Activated gamma-delta T cell treated with anti-CD3 and anti-CD28 coated beads, Interleukin-2, amount 50 U/mL, for 16 hours (primary cell): ENCODE data around the gene KCNN3.

ENCODE experiments used
- DNase-seq: peaks from one replicate; pipeline ENCODE4 v3.0.0-alpha.2; 2020; ENCODE audit warnings: low read depth

The KCNN3 gene

GRCh38 chr1:154749078-154749760, 120.9 kb downstream of the KCNN3 start:
- no peak for DNase-seq

GRCh38 chr1:154748405-154748775, 121.7 kb downstream of the KCNN3 start:
- DNase-seq = no peak

GRCh38 chr1:154747740-154748404, 122.2 kb downstream of the KCNN3 start:
- peak; percentile 24 for DNase-seq

DNA sequence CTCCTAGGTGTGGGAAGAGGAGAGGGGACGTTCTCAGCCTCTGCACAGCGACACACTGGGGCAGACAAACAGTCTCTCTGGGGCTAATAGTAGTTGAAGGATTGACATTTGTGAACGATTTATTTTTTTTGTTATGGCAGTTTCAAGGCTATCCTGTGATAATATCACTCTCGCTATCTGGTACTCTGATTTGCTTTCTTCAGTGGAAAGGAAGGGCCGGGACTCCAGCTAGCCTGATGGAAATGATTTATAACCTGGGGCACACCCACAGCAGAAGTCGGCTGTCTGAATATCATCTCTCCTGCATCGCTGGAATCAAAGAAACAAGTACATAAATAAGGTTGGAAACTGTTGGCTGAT, 122.7 kb downstream of the KCNN3 start:
- no peak for DNase-seq

- no peak for DNase-seq
Measured at GRCh38 chr1:154746622-154747299, 123.3 kb downstream of the KCNN3 start.

DNA sequence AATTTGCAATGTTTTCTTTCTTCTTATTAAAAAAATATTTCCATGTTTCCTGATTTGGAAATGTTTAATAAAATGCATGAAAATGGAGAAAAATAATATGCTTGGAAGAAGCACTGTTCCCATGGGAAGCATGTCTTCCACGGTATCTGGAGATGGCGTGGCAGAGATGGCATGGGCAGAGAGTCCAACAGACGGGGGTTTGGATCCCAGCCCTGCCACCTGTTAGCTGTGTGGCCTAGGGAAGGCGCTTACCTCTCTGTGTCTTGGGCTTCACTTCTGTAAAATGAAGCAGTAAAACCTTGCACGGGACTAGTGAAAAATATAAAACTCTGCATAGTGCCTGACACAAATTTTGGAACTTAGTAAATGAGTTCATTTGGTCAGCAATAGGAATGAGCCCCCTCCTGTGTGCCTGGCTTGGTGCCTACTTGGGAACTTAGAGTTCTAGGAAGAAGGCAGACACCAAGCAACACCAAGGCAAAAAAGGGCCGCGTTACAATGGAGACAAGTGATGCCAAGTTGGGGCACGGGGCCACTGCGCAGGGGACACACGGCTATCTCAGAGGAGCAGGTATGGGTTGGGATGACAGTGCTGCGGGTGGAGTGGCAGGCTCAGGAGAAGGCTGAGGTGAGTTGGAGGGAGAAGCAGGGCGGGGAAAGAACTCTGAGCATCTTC, 124.2 kb downstream of the KCNN3 start:
- no peak for DNase-seq

- DNase-seq = no peak
Measured at GRCh38 chr1:154745286-154745731, 124.8 kb downstream of the KCNN3 start.

DNA sequence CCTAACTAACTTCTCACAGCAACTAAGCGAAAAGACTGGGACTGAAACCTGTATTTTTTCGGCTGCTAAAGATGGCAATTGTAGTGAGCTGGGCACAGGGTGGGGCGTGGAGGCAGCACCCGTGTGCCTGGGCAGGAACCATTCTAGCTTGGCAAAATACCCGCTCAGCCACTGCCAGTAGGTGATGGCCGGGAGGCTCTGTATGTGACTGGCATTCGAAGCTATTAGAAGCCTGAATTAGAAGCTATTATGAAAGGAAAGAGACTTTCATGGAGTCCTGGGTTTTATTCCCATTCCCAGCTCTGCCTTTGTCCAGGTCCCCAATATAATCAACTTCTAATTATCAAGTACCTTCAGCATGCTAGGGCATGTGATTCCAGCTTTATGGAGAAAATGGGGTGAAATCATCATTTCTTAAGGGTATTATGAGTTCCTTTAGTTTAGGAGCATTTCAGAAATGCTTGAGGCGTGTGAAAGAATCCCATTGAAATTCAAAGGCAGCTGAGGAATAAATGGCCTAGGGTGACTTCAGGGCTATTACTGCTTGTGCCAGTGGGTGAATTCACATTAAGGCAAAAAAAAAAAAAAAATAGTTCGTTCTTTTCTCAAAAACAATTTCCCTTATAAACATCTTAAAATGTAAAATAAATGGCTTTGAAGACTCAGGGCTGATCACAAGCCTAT, 125.6 kb downstream of the KCNN3 start:
- DNase-seq = no peak

DNA sequence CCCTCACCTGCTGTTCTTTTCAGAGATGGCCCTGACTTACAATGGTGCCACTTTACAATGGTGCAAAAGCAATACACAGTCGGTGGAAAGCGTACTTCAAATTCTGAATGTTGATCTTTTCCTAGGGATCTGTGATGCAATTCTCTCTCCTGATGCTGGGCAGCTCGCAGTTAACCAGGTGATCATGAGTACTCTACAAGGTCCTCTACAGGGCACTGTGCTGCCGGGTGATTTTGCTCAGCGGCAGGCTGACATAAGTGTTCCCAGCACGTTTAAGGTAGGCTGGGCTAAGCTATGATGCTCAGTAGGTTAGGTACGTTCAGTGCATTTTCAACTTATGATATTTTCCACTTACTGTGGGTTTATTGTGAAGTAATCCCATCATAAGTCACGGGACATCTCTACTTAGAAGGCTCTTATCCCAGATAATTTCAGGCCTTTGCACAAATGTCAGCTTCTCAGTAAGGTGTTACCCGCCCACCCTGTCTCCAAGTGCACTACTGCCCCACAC, 126.5 kb downstream of the KCNN3 start:
- no peak for DNase-seq

DNA sequence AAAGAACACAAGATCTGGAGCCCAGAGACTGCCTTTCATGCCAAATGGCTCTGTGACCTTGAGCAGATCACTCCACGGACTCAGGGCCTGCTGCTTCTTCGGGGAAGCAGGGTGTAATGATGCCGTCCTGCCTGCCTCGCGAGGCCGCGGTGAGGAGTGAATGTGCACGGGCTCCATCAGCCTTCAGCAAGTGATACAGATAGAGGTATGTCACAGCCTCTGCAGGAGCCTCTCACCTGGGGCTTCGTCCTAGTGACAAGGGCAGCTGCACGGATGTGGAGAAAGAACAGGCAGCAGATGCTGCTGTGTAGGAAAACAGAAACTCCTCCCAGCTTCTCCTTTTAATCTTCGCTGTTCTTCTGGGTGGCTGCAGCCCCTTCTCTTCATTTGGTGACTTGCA, 127.5 kb downstream of the KCNN3 start:
- no peak for DNase-seq

GRCh38 chr1:154741741-154742495, 128.2 kb downstream of the KCNN3 start:
- DNase-seq = no peak

DNA sequence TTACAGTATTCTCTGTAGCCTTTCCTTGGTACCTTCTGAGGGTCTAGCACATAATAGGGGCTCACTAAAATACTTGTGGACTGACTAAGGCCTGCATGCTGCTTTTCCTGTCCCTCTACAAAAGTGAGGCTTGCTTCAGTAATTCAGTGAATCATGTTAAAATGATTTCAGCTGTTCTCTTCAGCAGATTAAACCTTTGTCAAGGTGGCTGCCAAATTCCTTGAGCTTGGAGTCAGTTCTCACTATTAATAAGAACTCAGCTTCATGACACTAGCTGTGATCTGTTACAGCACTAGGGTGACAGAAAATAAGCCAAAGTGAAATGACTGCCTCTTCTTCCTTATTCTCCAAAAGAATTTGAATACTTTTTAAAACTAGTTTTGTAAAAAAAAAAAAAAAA, 128.8 kb downstream of the KCNN3 start:
- no peak for DNase-seq

GRCh38 chr1:154739654-154740053, 130.4 kb downstream of the KCNN3 start:
- no peak for DNase-seq

- DNase-seq = no peak
Measured at GRCh38 chr1:154736841-154737240, 133.2 kb downstream of the KCNN3 start.

DNA sequence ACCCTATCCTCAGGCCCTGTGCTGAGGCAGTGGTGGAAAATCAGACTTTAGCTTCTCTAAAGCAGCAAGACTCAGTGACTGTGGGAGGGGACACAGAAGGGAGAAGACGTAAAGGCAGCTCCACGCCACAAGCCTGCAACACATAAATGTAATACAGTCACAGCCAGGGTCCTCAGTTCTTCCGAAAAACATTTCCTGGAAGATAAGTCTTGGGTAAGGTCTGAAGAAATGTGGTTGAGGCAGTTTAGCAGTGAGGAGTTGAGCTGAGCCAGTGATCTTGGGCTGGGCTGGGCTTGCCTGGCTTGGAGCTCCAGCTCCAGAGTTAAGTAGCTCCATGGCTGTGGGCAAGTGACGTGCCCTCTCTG, 134.3 kb downstream of the KCNN3 start:
- DNase-seq = no peak

GRCh38 chr1:154735061-154735803, 134.8 kb downstream of the KCNN3 start:
- DNase-seq = no peak

- no peak for DNase-seq
Measured at GRCh38 chr1:154733621-154734020, 136.5 kb downstream of the KCNN3 start.

GRCh38 chr1:154730986-154731489, 139.0 kb downstream of the KCNN3 start:
- no peak for DNase-seq

- no peak for DNase-seq
Measured at GRCh38 chr1:154730259-154730658, 139.8 kb downstream of the KCNN3 start.

DNA sequence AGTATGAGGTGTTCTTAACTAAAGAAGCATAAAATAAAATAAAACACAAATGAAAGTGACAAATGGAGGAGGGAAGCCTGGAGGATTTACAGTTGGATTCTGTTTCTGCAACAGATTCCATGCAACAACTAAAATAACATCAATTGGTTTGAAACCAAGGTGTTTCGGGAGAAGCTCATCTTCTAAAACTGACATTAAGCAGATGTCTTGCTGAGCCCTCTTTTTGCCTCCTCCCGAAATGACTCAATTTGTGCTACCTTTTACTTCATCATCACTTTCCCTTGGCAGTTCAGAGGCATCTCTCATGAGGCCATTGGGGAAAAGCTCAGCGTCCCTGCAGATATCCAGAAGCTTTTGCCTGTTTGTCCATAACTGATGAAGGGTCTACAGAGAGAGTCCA, 140.5 kb downstream of the KCNN3 start:
- DNase-seq = no peak
